GM19240 (cell line): ENCODE results near the gene MYL4.

Source experiments
- DNase-seq: peaks from one replicate; pipeline ENCODE4 v3.0.0; 2011; ENCODE audit warnings: low spot score; ENCODE audit not compliant: insufficient read length

The MYL4 gene

DNA sequence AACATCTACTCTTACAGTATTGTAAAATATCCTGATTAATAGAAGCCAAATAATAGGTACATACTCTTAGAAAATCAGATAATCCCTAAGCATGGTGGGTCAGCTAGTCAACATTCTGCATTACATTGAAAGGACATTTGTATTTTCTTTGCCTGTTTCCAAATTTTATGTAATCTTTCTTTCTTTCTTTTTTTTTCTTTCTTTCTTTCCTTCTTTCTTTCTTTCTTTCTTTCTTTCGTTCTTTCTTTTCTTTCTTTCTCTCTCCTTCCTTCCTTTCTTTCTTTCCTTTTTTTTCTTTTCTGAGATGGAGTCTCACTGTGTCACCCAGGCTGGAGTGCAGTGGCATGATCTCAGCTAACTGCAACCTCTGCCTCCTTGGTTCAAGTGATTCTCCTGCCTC lies 63.3 kb downstream of the MYL4 start:
- DNase-seq: no peak

- DNase-seq: no peak
Observed at GRCh38 chr17:47273245-47273644, 64.1 kb downstream of the MYL4 start.
